Endothelial cell of umbilical vein (primary cell): ENCODE data around the gene PCDHGA6. TPM values are rescaled to one million over a fixed set of nuclear protein-coding genes. Genes with fewer than 3 reads are reported as not detected.

Source experiments
- BruUV-seq: library from RNA; stranded (reverse); fragments of 400-500 nt; replicated peaks from 2 replicates; lab custom pipeline; 2021; lab: Mats Ljungman, UMichigan
- CTCF ChIA-PET: fragments of 300-600, 350-600 bp; sonication (Branson Sonifier 250); formaldehyde crosslinking; loops from one replicate; lab custom pipeline; 2021; ENCODE audit warnings: antibody characterized with exemption, inconsistent platforms; lab: Charles Lee
- POLR2A ChIA-PET: fragments of 300-600, 350-600 bp; sonication (Branson Sonifier 250); formaldehyde crosslinking; loops from one replicate; lab custom pipeline; 2021; ENCODE audit warnings: antibody characterized with exemption, inconsistent platforms; lab: Charles Lee
- DNase-seq: peaks from one replicate; pipeline ENCODE4 v3.0.0-alpha.2; 2011; ENCODE audit warnings: low read depth, low spot score
- FAIRE-seq: peaks from 2 replicates; lab custom pipeline; 2011; peaks lifted over from hg19 to GRCh38; lab: Jason Lieb, UNC
- H2AFZ ChIP-seq: 2 replicates; pipeline ENCODE4 v1.6.0; 2012; ENCODE audit warnings: low read depth, low read length, control low read depth, inconsistent platforms
- H3K27ac ChIP-seq: 2 replicates; pipeline ENCODE4 v1.5.1; 2011; ENCODE audit warnings: low read depth, mild to moderate bottlenecking, control low read depth, low read length, moderate library complexity; ENCODE audit not compliant: insufficient read depth
- H3K27me3 ChIP-seq, 2 experiments: 2 replicates each; pipeline versions ENCODE4 v1.6.0 to v1.6.1; 2011; ENCODE audit warnings: low read length in 2 of 2, mixed read lengths in 1 of 2; ENCODE audit not compliant: control insufficient read depth in 2 of 2, insufficient read depth in 2 of 2
- H3K36me3 ChIP-seq, 2 experiments: 2 replicates in 1 of 2; 3 replicates in 1 of 2; pipeline ENCODE4 v1.5.1; 2011; ENCODE audit warnings: low read length in 2 of 2, mild to moderate bottlenecking in 1 of 2, moderate library complexity in 1 of 2; ENCODE audit not compliant: control insufficient read depth in 2 of 2, insufficient read depth in 2 of 2; ENCODE audit errors: extremely low read depth in 1 of 2
- H3K4me1 ChIP-seq: 3 replicates; pipeline ENCODE4 v1.5.1; 2011; ENCODE audit warnings: mild to moderate bottlenecking, low read length; ENCODE audit not compliant: control insufficient read depth, insufficient read depth; ENCODE audit errors: extremely low read depth
- H3K4me2 ChIP-seq: 2 replicates; pipeline ENCODE4 v1.6.1; 2011; ENCODE audit warnings: low read length, control low read depth, mixed read lengths; ENCODE audit not compliant: insufficient read depth
- H3K4me3 ChIP-seq, 3 experiments: fragments of 200-600 bp in 1 of 3; sonication (generic), shearing (Covaris generic) in 1 of 3; replicated peaks in 1 of 3; 2 replicates each; pipeline ENCODE4 v1.5.1; 2011 to 2016; ENCODE audit warnings: control low read depth in 3 of 3, low read length in 3 of 3, mild to moderate bottlenecking in 2 of 3, inconsistent platforms in 1 of 3, low read depth in 1 of 3, moderate library complexity in 1 of 3; ENCODE audit not compliant: insufficient read depth in 1 of 3
- H3K79me2 ChIP-seq: 2 replicates; pipeline ENCODE4 v1.6.0; 2012; ENCODE audit warnings: low read length, inconsistent platforms; ENCODE audit not compliant: control insufficient read depth, insufficient read depth
- H3K9ac ChIP-seq: replicated peaks from 2 replicates; pipeline ENCODE3; 2011; ENCODE audit warnings: low read length, control low read depth; ENCODE audit not compliant: insufficient read depth; ENCODE audit errors: extremely low read depth
- H3K9me1 ChIP-seq: replicated peaks from 3 replicates; pipeline ENCODE4 v1.6.0; 2011; ENCODE audit warnings: mild to moderate bottlenecking, low read length; ENCODE audit not compliant: control insufficient read depth, insufficient read depth; ENCODE audit errors: extremely low read depth
- H3K9me3 ChIP-seq: replicated peaks from 2 replicates; pipeline ENCODE4 v1.5.1; 2012; ENCODE audit warnings: low read length, inconsistent platforms; ENCODE audit not compliant: control insufficient read depth, insufficient read depth
- H4K20me1 ChIP-seq: replicated peaks from 2 replicates; pipeline ENCODE3; 2011; ENCODE audit warnings: mild to moderate bottlenecking, low read length; ENCODE audit not compliant: control insufficient read depth, insufficient read depth; ENCODE audit errors: extremely low read depth
- CTCF ChIP-seq, 2 donors: IDR thresholded peaks; 1 replicate in 1 of 2; 2 replicates in 1 of 2; pipeline ENCODE4 v1.5.1; 2011; ENCODE audit warnings: low read length in 2 of 2, mild to moderate bottlenecking in 2 of 2, moderate library complexity in 2 of 2, control low read depth in 1 of 2, inconsistent platforms in 1 of 2, low read depth in 1 of 2; ENCODE audit not compliant: insufficient read depth in 1 of 2; ENCODE audit errors: extremely low read depth in 1 of 2
- EZH2 ChIP-seq: IDR thresholded peaks from 2 replicates; pipeline ENCODE4 v1.6.1; 2012; ENCODE audit warnings: borderline replicate concordance, low read depth, mild to moderate bottlenecking, moderate library complexity, low read length, inconsistent platforms; ENCODE audit not compliant: severe bottlenecking
- FOS ChIP-seq: IDR thresholded peaks from 2 replicates; pipeline ENCODE4 v1.6.1; 2011; ENCODE audit warnings: mild to moderate bottlenecking, low read length, moderate library complexity, borderline replicate concordance; ENCODE audit not compliant: insufficient read depth
- GATA2 ChIP-seq: IDR thresholded peaks from 2 replicates; pipeline ENCODE4 v1.7.0; 2011; ENCODE audit warnings: low read depth, mild to moderate bottlenecking, moderate library complexity, mixed read lengths, low read length; ENCODE audit not compliant: insufficient read length, insufficient read depth
- JUN ChIP-seq: IDR thresholded peaks from 2 replicates; pipeline ENCODE4 v1.6.1; 2011; ENCODE audit warnings: borderline replicate concordance, low read depth; ENCODE audit not compliant: insufficient read length, insufficient read depth
- MAX ChIP-seq: IDR thresholded peaks from 2 replicates; pipeline ENCODE4 v1.6.1; 2011; ENCODE audit not compliant: insufficient read depth, insufficient read length
- MYC ChIP-seq: IDR thresholded peaks from one replicate; pipeline ENCODE4 v1.6.1; 2011; ENCODE audit warnings: mild to moderate bottlenecking, low read depth, low read length
- POLR2A ChIP-seq: IDR thresholded peaks from 2 replicates; pipeline ENCODE4 v1.6.1; 2012; ENCODE audit warnings: low read depth, mild to moderate bottlenecking, control low read depth, low read length
- POLR2AphosphoS5 ChIP-seq: IDR thresholded peaks from 2 replicates; pipeline ENCODE4 v1.6.1; 2012; ENCODE audit warnings: low read depth, mild to moderate bottlenecking, control low read depth, low read length, moderate library complexity; ENCODE audit not compliant: insufficient read depth
- dilution Hi-C: fragments of 300-500 bp; cut with MboI; formaldehyde crosslinking; loops from one replicate; pipeline ENCODE4 v1.15.0; 2019; ENCODE audit warnings: low sequenced_read_pairs; ENCODE audit not compliant: extremely low pct_ligation_motif_present
- intact Hi-C: fragments of 100-400 bp; cut with micrococcal nuclease; formaldehyde crosslinking; loops from one replicate; pipeline ENCODE4 v1.10.0; 2022
- polyA plus RNA-seq, 4 experiments: library from polyadenylated mRNA; depleted of rRNA in 3 of 4; stranded (reverse) in 3 of 4; unstranded in 1 of 4; fragments of >200 nt; gene quantifications; 2 replicates each; pipeline versions ENCODE4 v1.2.1 to v1.2.3, GENCODE V29; 2011 to 2012; ENCODE audit warnings: missing spikeins in 1 of 4
- total RNA-seq: library from RNA; stranded (reverse); gene quantifications from 2 replicates; pipeline ENCODE4 v1.2.3, GENCODE V29; 2021

PCDHGA6 gene
- total and polyA plus RNA-seq, 2 donors (not counting 3 experiments of a cell fraction or from before 2014, with no cell fraction given), result 2.6 to 2.7 TPM

GRCh38 chr5:141403387-141403786 lies 29.7 kb downstream of the PCDHGA6 start:
- no TSS peak for BruUV-seq
- Histone ChIP-seq H3K36me3 (no peaks in the 10 kb centered on the region), H3K9ac (no peak overlapping the region), H3K9me3 (no peaks in the 10 kb centered on the region), H3K79me2 (no peaks in the 10 kb centered on the region), H3K4me2 (no peak overlapping the region), H3K4me3 (no peak overlapping the region), H3K27ac (no peak overlapping the region), H4K20me1 (no peaks in the 10 kb centered on the region), H3K4me1 (peaks cover 2% of the 10 kb centered on the region), H2AFZ (no peak overlapping the region), H3K9me1 (no peaks in the 10 kb centered on the region), H3K27me3 (peaks cover 49 to 73% of the 10 kb centered on the region in 2 experiments)
- FAIRE-seq, result no peak
- no peak for DNase-seq
- POLR2A ChIA-PET, result no interaction called here
- CTCF ChIA-PET, result interaction anchor here (0.8 to 1.9 kb wide), 15 partner anchors 10 to 164 kb away, joined by 3 to 23 read pairs (median 4); partner anchors contain the start of genes PCDHGA10, PCDHGA11, PCDHGA12 and PCDHGB1
- intact Hi-C loops (no loop called here), dilution Hi-C loops (no loop called here)
- TF ChIP-seq JUN, result no peak
- TF ChIP-seq POLR2AphosphoS5, result no peak
- no peak for TF ChIP-seq POLR2A
- no peak for TF ChIP-seq FOS
- TF ChIP-seq MAX, result no peak
- TF ChIP-seq EZH2, result no peak
- TF ChIP-seq GATA2, result no peak
- TF ChIP-seq CTCF (IDR thresholded peaks at IDR 0.05; ENCODE audit: extremely low read depth in 1 of 2, insufficient read depth in 1 of 2, low read depth in 1 of 2, low read length in 2 of 2), result no peak
- no peak for TF ChIP-seq MYC
